Rectal smooth muscle tissue (tissue), 1 donor: ENCODE data around the gene TGFBR3.
A peak's percentile ranks its signal among the peaks of the same experiment; 100 is the strongest.
"Not testable (repeated sequence)": the region's sequence is repeated elsewhere in the genome, so short reads cannot be mapped to it uniquely, and the experiment has no call there.

ENCODE experiments used
- H3K27ac ChIP-seq: one replicate; pipeline ENCODE4 v1.7.0; 2013; ENCODE audit warnings: low read depth, low read length, inconsistent platforms
- H3K27me3 ChIP-seq: one replicate; pipeline ENCODE4 v1.7.0; 2013; ENCODE audit warnings: low read length; ENCODE audit not compliant: control insufficient read depth, insufficient read depth
- H3K36me3 ChIP-seq: one replicate; pipeline ENCODE4 v1.7.0; 2013; ENCODE audit warnings: low read length; ENCODE audit not compliant: control insufficient read depth, insufficient read depth
- H3K4me1 ChIP-seq: one replicate; pipeline ENCODE4 v1.7.0; 2013; ENCODE audit warnings: low read length; ENCODE audit not compliant: control insufficient read depth, insufficient read depth
- H3K4me3 ChIP-seq: one replicate; pipeline ENCODE4 v1.7.0; 2013; ENCODE audit warnings: low read length
- H3K9ac ChIP-seq: one replicate; pipeline ENCODE4 v1.7.0; 2013; ENCODE audit warnings: low read length

Gene TGFBR3

GRCh38 chr1:91856996-91857395 lies 29.0 kb downstream of the TGFBR3 start:
- H3K27ac ChIP-seq = no peak overlapping the region
- H3K4me1 ChIP-seq = peaks cover 4% of the 10 kb centered on the region
- H3K27me3 ChIP-seq = no peaks in the 10 kb centered on the region
- H3K36me3 ChIP-seq = no peaks in the 10 kb centered on the region
- no peak overlapping the region for H3K4me3 ChIP-seq
- no peak overlapping the region for H3K9ac ChIP-seq

DNA sequence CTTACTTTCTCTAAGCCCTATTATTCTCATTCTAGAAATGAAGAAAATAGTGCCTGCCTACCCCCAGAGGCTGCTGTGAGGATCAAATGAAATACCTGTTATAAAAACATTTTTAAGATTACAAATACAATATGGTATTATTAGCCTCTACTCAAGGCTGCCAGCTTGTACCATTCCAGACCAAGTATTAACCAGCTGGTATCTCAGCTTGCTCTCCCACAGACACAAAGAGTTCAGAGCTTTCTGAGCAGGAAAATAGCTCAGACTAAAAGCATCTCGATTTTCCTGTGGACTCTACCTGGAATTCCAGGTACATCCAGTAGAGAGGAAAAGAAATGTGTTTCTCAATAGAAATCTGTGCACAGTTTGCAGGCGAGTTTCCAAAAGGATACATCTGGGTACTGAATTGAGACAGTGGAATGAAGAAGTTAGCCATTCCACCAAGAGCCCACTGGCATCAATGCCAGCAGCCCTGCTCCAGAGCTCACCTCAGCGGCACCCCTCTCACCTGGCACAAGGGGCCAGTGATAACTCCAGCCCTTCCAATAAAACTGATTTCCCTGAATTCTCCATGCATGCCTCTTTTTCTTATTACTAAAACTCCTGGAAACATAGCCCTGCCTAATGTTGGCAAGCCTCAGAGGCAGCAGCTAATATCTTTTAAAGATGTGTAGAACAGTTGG lies 31.0 kb downstream of the TGFBR3 start:
- H3K27me3 ChIP-seq = no peaks in the 10 kb centered on the region
- no peak overlapping the region for H3K27ac ChIP-seq
- no peak overlapping the region for H3K4me3 ChIP-seq
- H3K9ac ChIP-seq = no peak overlapping the region
- H3K36me3 ChIP-seq = no peaks in the 10 kb centered on the region
- peaks cover 10% of the 10 kb centered on the region for H3K4me1 ChIP-seq

DNA sequence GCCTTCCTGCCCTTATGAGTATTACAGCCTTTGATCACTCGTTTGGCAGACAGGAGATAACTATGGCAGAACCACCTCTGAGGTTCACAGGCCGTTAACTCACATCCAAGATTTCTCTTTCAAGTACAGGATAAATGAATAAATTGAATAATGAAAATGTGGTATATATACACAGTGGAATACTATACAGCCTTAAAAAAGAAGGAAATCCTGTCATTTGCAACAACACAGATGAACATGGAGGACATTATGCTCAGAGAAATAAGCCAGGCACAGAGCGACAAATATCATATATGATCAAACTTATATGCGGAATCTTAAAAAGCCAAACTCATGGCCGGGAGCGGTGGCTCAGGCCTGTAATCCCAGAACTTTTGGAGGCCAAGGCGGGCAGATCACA lies 32.6 kb downstream of the TGFBR3 start:
- Histone ChIP-seq H3K36me3 (no peaks in the 10 kb centered on the region), H3K4me3 (no peak overlapping the region), H3K9ac (no peak overlapping the region), H3K4me1 (peaks cover 10% of the 10 kb centered on the region), H3K27me3 (no peaks in the 10 kb centered on the region), H3K27ac (no peak overlapping the region)

GRCh38 chr1:91852011-91852410 lies 33.9 kb downstream of the TGFBR3 start:
- peak overlapping the region; percentile 93 for H3K27ac ChIP-seq
- not testable (repeated sequence) for H3K27me3 ChIP-seq, H3K4me1 ChIP-seq, H3K4me3 ChIP-seq, H3K36me3 ChIP-seq, H3K9ac ChIP-seq

DNA sequence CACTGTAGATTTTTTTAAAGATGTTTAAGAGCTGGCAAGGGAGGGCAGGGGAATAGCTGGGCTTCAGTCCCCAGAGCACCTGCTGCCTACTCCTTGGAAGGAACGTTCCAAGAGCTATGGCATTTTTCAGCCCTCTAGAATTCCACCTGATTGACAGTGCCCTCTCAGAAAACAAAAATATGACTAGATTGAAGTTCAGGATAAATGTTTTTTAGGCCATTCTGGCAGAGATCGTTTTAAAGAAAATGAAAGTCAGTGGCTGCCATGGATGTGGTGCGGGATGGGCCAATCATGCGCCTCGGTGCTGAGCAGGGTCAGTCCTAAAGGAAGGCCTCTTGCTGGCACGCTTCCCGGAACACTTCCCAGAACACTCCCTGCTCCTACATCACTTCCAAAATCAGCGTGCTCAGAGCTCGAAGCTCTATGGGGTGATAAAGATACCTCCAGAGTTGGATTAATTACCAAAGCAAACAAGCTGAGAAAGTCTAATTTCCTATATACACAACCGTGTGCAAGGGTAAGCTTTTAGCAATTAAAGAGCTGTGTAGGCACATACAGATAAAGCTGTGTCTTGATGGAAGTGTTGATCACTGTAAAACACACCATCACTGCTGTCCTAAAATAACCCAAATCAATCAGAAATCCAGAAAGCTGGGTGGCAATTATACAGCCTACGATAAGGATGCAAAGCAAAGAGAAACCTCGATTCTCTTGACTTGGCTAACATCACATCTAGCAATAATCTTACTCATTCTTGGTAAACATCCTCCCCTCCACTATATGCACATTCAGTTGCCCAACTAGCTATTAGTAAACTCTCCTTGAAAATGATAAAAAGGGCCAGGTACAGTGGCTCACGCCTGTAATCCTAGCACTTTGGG lies 34.6 kb downstream of the TGFBR3 start:
- peaks cover 11% of the 10 kb centered on the region for H3K4me1 ChIP-seq
- H3K27ac ChIP-seq = peak overlapping the region; percentile 93
- no peak overlapping the region for H3K9ac ChIP-seq
- H3K4me3 ChIP-seq = peak overlapping the region; percentile 56
- H3K36me3 ChIP-seq = no peaks in the 10 kb centered on the region
- no peaks in the 10 kb centered on the region for H3K27me3 ChIP-seq

DNA sequence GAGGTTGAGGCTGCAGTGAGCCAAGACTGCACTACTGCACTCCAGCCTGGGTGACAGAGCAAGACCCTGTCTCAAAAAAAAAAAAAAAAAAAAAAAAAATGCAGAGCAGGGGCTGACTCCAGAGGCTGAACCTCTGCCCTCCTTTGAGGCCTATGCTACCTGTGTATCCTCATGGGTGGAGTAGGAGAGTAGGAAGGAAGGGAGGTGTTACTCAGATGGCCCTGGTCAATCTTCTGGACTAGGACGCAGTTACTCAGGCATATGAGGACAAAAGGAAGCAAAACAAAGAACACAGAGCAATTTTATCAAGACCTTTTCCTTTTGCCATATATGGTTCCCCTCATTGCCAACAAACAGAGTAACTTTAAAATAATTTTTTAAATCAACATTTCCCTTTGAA lies 35.2 kb downstream of the TGFBR3 start:
- Histone ChIP-seq H3K4me1 (peaks cover 18% of the 10 kb centered on the region), H3K9ac (no peak overlapping the region), H3K27ac (peak overlapping the region; percentile 93), H3K36me3 (no peaks in the 10 kb centered on the region), H3K4me3 (peak overlapping the region; percentile 56), H3K27me3 (no peaks in the 10 kb centered on the region)

DNA sequence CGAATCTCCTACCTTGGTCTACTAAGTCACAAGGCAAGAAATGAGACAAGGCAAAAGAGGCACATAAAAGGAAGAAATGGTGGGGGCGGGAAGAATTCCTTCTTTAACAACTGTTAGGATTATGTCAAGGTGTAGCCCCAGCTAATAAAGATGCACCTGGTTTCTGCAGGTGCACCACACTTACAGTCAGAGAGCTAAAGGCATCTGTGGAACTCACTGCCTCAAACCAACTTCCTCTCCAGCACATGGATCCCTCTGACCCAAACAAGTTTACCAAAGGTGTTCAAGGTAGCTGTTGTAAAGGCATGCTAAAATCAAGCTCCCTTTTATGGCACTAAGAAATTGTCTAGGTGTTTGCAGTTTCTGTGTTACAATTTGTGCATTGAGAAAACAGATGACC lies 38.1 kb downstream of the TGFBR3 start:
- Histone ChIP-seq H3K27me3 (no peaks in the 10 kb centered on the region), H3K4me3 (no peak overlapping the region), H3K27ac (no peak overlapping the region), H3K4me1 (peaks cover 19% of the 10 kb centered on the region), H3K36me3 (no peaks in the 10 kb centered on the region), H3K9ac (no peak overlapping the region)

GRCh38 chr1:91846639-91847013 lies 39.3 kb downstream of the TGFBR3 start:
- Histone ChIP-seq H3K27ac (peak overlapping the region; percentile 73), H3K4me3 (no peak overlapping the region), H3K4me1 (peaks cover 17% of the 10 kb centered on the region), H3K27me3 (no peaks in the 10 kb centered on the region), H3K9ac (no peak overlapping the region), H3K36me3 (no peaks in the 10 kb centered on the region)

- Histone ChIP-seq H3K9ac (no peak overlapping the region), H3K4me1 (peaks cover 15% of the 10 kb centered on the region), H3K27ac (peak overlapping the region; percentile 73), H3K27me3 (no peaks in the 10 kb centered on the region), H3K36me3 (no peaks in the 10 kb centered on the region), H3K4me3 (no peak overlapping the region)
Observed at GRCh38 chr1:91846007-91846638, 39.8 kb downstream of the TGFBR3 start.

GRCh38 chr1:91844862-91845528 lies 41.0 kb downstream of the TGFBR3 start:
- H3K36me3 ChIP-seq = no peaks in the 10 kb centered on the region
- peaks cover 17% of the 10 kb centered on the region for H3K4me1 ChIP-seq
- no peaks in the 10 kb centered on the region for H3K27me3 ChIP-seq
- H3K27ac ChIP-seq = peak overlapping the region; percentile 73
- H3K4me3 ChIP-seq = no peak overlapping the region
- no peak overlapping the region for H3K9ac ChIP-seq

GRCh38 chr1:91843843-91844242 lies 42.1 kb downstream of the TGFBR3 start:
- H3K9ac ChIP-seq = no peak overlapping the region
- H3K4me1 ChIP-seq = peaks cover 17% of the 10 kb centered on the region
- no peaks in the 10 kb centered on the region for H3K27me3 ChIP-seq
- no peak overlapping the region for H3K4me3 ChIP-seq
- no peak overlapping the region for H3K27ac ChIP-seq
- no peaks in the 10 kb centered on the region for H3K36me3 ChIP-seq

- no peak overlapping the region for H3K9ac ChIP-seq
- no peaks in the 10 kb centered on the region for H3K36me3 ChIP-seq
- H3K27me3 ChIP-seq = no peaks in the 10 kb centered on the region
- no peak overlapping the region for H3K27ac ChIP-seq
- H3K4me3 ChIP-seq = no peak overlapping the region
- peaks cover 17% of the 10 kb centered on the region for H3K4me1 ChIP-seq
Observed at GRCh38 chr1:91842563-91842962, 43.4 kb downstream of the TGFBR3 start.
